ENCODE data around the gene OGFRL1.

The OGFRL1 gene

GRCh38 chr6:71310261-71310660 lies 21.6 kb downstream of the OGFRL1 start:
- H3K4me3 ChIP-seq (ENCODE audit: low read depth, low read length), result no peak overlapping the region
- TF ChIP-seq, protein P1, sequence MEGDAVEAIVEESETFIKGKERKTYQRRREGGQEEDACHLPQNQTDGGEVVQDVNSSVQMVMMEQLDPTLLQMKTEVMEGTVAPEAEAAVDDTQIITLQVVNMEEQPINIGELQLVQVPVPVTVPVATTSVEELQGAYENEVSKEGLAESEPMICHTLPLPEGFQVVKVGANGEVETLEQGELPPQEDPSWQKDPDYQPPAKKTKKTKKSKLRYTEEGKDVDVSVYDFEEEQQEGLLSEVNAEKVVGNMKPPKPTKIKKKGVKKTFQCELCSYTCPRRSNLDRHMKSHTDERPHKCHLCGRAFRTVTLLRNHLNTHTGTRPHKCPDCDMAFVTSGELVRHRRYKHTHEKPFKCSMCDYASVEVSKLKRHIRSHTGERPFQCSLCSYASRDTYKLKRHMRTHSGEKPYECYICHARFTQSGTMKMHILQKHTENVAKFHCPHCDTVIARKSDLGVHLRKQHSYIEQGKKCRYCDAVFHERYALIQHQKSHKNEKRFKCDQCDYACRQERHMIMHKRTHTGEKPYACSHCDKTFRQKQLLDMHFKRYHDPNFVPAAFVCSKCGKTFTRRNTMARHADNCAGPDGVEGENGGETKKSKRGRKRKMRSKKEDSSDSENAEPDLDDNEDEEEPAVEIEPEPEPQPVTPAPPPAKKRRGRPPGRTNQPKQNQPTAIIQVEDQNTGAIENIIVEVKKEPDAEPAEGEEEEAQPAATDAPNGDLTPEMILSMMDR (IDR thresholded peaks at IDR 0.05; ENCODE audit: low read depth, low read length, missing control alignments), result no peak
- DNase-seq (ENCODE audit: low read depth), result no peak

DNA sequence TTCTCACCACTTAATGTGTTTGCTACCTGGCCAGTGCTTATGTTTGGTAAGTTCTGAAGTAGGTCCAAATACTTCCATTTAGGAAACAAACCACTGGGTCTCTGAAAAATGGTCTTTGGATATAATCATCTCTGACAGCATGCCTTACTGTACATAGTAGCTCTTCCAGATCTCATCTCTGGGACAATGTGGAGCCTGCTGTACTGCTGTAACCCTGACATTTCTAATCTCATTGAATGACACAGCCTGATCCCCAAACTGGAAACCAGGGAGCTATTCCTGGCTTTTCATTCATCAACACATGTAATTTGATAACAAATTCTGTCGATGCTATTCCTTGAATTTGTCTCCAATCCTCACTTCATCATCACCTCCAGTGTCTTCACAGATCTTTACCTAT lies 23.5 kb downstream of the OGFRL1 start:
- DNase-seq (ENCODE audit: low read depth), result no peak
- no peak overlapping the region for H3K4me3 ChIP-seq (ENCODE audit: low read depth, low read length)
- TF ChIP-seq, protein P1 (IDR thresholded peaks at IDR 0.05; ENCODE audit: low read depth, low read length, missing control alignments), result no peak

- TF ChIP-seq, protein P1 (IDR thresholded peaks at IDR 0.05; ENCODE audit: low read depth, low read length, missing control alignments), result no peak
- no peak for DNase-seq (ENCODE audit: low read depth)
- H3K4me3 ChIP-seq (ENCODE audit: low read depth, low read length), result no peak overlapping the region
These were observed 28.8 kb downstream of the OGFRL1 start for GRCh38 chr6:71317441-71317840.

DNA sequence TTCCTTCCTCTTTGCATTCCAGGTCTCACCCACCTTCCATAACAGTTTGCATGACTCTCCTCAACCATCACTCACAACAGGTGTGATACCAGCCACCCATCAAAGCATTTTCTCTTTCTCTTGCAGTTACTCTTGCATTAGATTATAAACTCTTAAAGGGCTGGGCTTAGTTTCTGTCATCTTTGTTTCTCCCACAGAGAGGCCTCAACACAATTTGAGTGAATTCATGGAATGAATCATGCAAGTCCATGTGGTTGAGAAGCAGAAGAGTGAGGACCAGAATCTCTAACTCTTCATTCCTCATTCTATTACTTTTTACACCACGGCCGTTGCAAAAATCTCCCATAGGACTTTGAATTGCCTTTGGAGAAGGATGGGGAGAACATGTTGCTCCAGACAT lies 31.4 kb downstream of the OGFRL1 start:
- H3K4me3 ChIP-seq (ENCODE audit: low read depth, low read length), result no peak overlapping the region
- no peak for DNase-seq (ENCODE audit: low read depth)
- TF ChIP-seq, protein P1 (IDR thresholded peaks at IDR 0.05; ENCODE audit: low read depth, low read length, missing control alignments), result no peak

GRCh38 chr6:71321314-71321713 lies 32.7 kb downstream of the OGFRL1 start:
- TF ChIP-seq, protein P1 (IDR thresholded peaks at IDR 0.05; ENCODE audit: low read depth, low read length, missing control alignments), result no peak
- H3K4me3 ChIP-seq (ENCODE audit: low read depth, low read length), result no peak overlapping the region
- no peak for DNase-seq (ENCODE audit: low read depth)

- no peak for DNase-seq (ENCODE audit: low read depth)
- no peak overlapping the region for H3K4me3 ChIP-seq (ENCODE audit: low read depth, low read length)
- TF ChIP-seq, protein P1 (IDR thresholded peaks at IDR 0.05; ENCODE audit: low read depth, low read length, missing control alignments), result no peak
These were observed 35.7 kb downstream of the OGFRL1 start for GRCh38 chr6:71324194-71324785.

- H3K4me3 ChIP-seq (ENCODE audit: low read depth, low read length), result no peak overlapping the region
- TF ChIP-seq, protein P1 (IDR thresholded peaks at IDR 0.05; ENCODE audit: low read depth, low read length, missing control alignments), result no peak
- DNase-seq (ENCODE audit: low read depth), result no peak
These were observed 38.0 kb downstream of the OGFRL1 start for GRCh38 chr6:71326611-71327010.
